NOMO-1 treated with dmso at 0.1 percent for 144 hours (cell line): Measurements from ENCODE around the gene DUT.
"Not testable (repeated sequence)": the region's sequence is repeated elsewhere in the genome, so short reads cannot be mapped to it uniquely, and the experiment has no call there.

Experiments used
- DNase-seq: peaks from one replicate; lab custom pipeline; 2025; ENCODE audit not compliant: unreplicated experiment; lab: John Stamatoyannopoulos, UW

The DUT gene

DNA sequence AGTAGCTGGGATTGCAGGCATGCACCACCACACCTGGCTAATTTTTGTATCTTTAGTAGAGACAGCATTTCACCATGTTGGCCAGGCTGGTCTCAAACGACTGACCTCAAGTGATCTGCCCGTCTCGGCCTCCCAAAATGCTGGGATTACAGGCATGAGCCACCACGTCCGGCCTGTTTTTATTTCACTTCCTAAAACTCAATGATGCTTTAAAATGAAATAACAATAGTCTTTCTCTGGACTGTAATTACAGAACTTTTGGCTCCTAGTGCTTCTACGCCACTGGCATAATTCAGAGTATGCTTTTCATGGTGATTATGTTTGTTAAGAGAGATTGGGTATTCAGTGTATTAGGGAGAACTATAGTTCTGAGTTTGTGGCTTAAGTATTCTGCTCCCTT lies 5.0 kb upstream of the DUT start:
- DNase-seq = not testable (repeated sequence)

DNA sequence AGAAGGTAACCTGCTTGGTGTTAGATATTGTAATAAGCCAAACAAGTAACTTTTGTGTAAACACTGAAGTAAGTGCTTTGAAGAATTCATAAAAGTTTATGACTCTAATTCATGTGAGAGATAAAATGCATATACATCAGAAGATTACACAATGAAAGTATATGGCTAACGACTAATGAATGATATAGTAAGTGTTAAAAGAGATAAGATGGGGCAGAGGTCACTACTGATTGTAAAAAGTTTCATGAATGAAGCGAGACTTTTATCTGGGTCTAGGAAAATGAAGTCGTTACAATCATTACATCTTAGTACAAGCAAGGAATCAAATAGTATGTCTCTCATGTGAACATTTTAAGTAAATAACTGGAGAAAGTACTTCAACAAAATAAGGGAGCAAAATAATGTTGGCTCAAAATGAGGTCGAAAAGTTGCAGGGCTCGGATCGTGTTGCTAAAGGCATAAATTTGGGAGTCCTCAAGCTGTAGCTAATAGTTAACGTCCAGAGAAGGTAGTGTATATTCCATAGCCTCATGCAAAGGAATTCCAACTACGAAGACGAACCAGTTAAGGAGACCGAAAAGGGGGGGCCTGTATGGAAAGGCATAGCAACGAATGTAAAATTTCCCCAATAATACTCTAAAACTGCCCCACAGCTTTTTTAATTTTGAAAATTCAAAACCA lies 984 bp upstream of the DUT start:
- no peak for DNase-seq

DNA sequence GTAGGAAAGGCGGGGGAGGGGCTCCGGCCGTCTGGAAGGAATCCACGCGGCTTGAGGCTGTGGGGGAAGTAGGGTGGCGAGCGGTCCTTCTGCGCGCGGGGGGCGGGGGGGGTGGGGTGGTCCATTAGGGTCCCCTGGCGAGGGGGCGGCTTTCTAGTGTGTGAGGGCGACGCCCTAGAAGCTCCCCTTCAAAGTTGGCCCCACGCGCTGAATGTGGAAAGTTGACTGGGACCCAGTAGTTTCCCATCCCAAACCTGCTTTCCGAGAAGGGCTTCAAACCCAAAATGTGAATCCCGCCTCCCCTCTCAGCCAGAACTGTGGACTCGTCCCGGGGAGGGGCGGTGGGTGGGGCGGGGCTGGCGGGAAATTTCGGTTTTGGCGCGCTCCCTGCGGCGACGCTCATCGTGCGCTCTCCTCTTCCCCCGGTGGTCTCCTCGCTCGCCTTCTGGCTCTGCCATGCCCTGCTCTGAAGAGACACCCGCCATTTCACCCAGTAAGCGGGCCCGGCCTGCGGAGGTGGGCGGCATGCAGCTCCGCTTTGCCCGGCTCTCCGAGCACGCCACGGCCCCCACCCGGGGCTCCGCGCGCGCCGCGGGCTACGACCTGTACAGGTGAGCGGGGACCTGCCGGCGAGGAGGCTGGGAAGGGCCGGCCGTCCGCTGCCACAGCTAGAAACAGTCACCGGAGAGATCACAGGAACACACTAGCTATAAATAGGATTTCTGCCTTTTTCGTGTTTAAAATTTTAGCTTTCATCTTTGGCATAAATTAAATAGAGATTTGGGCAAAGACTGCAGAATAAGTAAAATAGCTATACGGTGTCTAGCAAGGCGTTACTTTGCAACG lies 790 bp downstream of the DUT start:
- peak; percentile 84 for DNase-seq

DNA sequence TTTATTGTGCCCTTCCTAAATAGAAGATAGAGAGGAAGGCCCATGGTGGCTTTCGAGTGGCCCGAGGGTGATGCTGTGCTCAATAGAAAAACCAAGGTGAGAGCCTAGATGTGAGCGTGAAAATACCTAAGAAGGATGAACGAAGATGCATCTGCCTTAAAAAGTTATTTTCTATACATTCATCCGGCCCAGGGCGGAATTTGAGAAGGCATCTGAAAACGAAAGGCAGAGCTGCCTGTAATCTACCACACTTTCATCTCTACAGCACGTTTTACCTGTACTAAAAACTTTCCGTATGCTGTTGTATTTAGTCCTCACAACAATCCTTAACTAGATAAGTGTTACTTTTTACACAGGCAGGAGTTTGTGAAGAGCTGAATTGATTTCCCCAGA lies 1.4 kb downstream of the DUT start:
- DNase-seq = no peak

DNA sequence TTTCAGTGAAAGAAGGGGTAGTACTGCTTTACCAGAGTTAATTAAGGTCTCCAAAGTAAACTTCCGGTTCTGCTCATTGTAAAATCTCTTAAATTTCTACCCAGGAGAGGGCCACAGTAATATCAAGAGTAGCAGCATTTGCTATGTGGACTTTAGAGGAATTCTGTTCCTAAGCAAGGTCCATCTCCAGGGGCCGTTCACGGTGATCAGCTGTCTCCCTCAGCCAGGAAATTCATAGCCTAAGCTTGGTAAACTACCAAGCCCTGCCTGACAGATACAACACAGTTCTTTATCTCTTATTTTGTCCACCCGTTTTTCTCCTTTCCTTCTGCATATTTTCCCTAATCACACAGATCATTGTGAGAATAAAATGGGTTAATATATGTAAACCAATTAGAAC lies 2.3 kb downstream of the DUT start:
- DNase-seq = no peak

DNA sequence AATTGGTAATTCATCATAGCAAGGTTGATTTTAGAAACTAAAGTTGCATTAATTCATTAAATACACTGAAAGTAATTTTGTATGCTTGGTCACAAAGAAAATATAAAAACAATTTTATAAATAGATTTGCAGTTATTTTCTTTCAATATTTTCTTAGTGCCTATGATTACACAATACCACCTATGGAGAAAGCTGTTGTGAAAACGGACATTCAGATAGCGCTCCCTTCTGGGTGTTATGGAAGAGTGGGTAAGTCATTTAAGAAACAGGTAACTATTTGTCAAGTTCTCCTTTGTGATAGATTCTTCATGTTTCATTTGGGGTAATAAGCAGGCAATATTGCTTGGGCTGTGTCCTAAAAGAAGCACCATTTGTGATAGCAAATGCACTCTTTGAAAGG lies 3.0 kb downstream of the DUT start:
- peak; percentile 25 for DNase-seq

DNA sequence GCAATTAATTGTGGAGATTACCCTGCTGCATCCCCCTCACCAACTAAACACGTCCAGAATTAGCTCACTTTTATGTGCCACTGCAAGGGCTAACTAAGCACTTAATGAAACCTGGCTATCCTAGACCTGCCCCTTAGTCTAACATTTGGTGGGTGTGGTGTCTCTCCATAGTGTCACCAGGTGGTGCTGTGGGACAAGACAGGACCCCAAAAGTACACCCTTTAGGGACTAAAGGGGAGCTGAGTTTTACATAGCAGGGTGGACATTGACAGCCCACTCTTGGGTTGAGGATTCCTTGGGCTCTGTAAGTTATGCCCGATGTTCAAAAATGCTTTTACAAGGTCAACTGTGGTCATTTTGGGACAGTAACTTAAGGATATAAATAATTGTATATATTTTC lies 5.7 kb downstream of the DUT start:
- DNase-seq = no peak

DNA sequence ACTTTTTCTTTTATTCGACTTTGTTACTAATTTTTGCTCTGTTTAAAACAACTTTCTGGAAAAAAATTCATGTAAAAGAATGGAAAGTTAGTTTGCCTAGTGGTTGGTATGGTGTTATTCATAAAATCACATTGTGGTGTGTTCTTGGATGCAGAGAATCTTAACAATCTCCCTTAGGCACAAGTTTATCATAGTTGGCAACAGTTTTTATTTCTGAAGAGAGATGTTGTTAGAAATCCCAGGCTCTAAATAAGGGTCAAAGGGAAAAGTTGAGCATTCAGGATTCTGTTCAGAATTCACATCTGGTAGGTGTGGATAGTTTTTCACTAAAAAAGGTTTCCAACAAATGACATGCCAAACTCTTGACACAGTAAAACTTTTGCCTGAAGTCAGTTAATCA lies 6.4 kb downstream of the DUT start:
- no peak for DNase-seq

DNA sequence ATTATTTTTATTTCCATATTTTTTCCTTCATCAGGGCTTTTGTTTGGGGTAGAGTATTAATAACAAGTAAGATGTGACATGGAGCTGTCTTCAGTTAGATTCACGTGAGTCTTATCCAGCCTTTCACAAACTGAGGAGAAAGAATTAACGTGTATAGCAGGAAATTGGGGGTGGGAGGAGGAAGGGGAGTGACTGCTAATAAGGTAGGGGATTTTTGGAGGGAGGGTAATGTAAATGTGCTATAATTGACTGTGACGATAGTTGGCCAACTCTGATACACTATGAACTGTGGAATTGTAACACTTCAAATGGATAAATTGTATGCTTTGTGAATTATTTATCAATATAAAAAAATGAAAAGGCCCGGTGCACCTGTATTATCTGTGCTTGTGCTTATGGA lies 8.9 kb downstream of the DUT start:
- no peak for DNase-seq

DNA sequence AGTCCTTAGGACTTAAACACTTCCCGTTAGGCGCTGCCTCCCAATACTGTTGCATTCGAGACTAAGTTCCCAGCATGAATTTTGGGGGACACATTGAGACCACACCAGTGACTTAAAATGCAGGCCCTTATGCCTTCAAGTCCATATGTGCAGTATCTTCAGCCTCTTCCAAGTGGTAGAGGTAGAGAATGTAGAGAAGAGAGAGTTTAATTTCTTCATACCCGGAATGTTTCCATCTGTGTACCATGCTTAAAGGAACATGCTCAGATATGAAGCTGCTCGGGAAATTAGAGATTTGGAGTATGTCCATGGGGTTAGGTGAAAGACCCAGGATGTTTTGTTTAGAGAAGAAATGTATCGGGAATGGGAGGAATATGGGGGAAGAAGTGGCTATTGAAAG lies 12.6 kb downstream of the DUT start:
- no peak for DNase-seq

DNA sequence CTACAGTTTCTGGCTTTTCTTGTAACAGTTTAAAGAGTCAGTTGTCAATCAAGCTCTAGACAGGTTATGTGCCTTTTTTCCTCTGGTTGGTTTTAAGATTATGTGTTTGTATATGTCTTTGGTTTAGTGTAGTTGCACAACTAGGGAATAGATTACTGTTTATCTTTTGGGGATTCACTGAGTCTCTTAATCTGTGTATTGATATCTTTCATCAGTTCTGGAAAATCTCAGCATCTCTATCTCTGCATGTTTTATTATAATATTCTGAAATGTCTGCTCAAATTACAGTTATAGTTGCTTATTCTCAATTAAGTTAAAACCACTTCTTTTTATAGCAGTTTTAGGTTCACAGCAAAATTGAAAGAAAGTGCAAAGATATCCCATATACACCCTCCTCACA lies 14.3 kb downstream of the DUT start:
- no peak for DNase-seq

DNA sequence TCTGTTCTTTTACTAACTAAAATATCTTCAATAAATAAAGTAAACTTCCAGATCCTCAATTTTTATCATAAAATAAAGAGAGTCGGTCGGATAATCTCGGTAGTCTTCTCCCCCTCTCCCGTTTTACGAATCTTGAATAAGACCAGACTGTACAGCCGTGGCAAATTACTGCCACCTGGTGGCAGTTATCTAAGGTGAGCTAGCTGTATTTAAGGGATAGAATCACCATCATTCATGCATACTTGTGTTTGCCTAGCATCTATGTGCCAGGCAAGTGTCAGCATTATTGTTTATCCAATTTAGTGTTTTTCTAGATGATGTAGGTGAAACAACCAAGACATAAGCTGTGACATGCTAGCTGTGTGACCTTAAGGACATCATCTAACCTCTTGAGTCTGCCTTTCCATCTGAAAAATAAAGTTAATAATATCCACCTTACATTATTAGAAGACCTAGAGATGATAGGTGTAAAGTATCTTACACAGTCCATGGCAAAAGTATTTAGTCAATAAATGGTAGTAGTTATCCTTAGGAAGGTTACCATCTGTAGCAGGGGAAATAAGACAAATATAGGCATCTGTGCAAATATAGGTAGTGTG lies 21.3 kb downstream of the DUT start:
- DNase-seq = peak; percentile 2

DNA sequence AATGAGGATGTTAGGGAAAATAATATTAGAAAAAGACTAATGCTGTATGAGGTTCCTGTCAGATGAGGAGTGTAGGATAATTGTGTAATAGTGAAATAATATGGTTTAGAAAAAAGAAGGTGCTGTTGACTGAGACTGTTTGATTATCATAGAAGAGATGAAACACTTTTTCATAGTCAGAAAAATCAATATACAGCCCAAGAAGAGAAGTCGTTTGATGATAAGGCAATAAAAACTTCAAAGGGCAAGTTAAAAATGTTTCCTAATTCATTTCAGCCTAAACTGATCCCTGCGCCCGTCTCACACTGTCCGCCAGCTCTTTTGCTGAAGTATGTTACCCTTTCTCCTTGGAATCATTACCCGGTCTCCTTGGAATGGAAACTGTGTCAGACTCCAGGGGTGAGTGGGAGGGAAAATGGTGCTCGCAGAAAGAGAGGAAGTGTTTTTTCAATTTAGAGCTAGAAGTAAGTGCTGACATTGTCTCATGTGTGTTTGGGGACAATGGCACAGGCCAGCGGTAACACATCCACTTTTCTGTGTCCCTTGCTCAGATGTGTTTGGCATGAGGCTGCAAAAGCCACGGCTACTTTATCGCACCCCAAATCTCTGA lies 23.6 kb downstream of the DUT start:
- DNase-seq = no peak

DNA sequence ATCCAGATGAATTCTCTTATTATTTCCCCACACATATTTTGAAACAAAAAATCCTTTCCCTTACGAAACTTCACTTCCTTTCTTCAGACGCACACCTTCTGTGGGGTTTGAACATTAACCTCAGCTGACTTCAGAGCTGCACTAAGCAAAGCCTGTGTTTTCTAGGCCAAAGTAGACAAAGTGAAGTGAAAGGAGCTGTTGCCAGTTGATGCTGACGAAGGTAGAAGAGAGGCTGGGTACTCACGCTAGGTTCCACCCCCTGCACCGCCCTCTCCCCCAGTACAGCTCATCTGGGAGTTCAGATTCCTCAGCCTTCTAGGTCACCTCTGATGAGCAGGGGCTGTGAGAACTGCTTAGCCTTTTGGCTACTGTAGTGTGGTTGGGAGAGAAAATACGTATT lies 24.1 kb downstream of the DUT start:
- peak; percentile 46 for DNase-seq

DNA sequence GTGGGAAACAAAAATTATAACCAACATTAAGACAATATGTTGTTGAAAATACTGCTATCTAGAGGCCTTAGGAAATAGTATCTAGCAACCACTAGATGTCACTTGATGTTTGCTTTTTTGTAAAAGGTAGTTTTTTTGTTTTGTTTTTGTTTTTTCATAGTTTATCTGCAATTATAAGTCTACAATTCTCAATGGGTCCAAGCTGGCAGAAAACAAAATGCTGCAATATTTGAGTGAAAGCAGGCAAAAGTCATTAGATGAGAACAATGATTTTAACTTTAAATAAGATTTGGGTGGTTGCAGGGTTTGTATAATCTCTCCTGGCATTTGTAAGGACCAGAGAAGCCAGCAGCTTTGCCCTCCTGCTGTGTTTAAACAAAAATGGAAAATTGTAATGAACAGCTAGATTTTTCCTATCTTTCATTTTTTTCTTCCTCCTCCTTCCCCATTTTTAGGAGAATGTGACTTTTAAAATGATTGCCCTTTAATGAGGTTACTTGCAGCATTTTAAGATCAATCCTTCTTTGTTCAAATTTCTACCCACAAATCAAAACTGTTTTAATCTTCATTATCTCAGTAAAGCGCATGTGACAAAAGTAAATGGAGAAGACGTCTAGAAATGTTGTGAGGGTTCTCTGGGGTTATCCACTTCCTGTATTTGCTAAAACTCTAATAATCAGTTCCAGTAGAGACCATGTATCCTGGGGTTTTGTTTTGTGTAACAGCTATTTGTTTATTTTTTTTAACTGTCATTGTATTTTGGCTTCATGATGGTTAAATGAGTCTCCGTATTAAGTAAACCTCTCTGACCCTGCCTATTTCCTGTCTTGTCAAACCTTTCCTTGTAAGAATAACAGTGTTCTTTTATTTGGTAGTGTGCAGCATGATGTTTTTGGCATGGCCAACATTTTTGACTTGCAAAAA lies 27.3 kb downstream of the DUT start:
- DNase-seq = peak; percentile 7

DNA sequence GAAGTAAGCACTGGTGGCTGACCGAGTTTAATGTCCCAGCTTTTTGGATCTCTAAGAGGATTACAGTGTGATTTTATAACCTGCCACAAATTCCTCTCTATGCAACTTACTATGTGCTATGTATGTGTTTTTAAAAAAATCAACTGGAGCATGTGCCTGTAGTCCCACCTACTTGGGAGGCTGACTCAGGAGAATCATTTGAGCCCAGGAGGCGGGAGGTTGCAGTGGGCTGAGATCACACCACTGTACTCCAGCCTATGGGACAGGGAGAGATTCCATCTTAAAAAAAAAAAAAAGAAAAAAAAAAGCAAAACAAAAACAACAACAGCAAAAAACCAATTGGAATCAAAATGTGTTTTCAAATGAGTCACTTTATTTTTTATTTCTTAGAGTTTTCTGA lies 29.6 kb downstream of the DUT start:
- no peak for DNase-seq

DNA sequence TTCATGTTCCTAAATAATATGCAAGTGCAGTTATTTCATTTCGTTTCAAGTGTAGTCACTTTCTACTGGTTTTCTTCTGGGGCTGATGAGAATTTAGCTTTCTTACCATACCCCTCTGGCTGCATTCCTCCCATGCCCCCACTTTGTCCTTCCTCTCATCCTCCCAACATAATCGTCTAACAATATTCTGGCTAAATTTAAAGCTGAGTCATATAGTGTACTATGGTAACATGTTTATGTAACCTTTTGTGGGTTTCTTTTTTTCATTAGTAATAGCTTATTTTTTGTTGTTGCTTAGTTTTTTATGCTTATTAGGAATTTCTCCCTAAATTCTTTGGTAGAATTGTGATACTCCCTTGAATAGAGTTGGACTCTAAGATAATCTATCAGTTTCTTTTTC lies 30.5 kb downstream of the DUT start:
- no peak for DNase-seq

DNA sequence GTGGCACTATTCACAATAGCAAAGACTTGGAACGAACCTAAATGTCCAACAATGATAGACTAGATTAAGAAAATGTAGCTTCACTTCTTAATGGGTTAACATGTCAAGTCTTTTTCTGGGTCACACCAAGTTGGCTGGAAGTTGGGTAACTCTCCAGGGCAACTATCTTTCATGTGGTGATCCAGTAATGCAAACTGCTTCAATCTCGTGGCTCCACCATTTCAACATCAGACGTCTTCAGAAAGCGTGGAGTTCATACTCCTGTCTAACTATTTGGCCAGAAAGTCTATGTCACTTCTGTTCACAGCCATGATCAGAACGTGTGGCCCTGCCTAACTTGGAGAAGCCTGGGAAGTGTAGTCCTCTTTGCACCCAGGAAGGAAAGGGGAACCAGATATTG lies 32.2 kb downstream of the DUT start:
- no peak for DNase-seq

DNA sequence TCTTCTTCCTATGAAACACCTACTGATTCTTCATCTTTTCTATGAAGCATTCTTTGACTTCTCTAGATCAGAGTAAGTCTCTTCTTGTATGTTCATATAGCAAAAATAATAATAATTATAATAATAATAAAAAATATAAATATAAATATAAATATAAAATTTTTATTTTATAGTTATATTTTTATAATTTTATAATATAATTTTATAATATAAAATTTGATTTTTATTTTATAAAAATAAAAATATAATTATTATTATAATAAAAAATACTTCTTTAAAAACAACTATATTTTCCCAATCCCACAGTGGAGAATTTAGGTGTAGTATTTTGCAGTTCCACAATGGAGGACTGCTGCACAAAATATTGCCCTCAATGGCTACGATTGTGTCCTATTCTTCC lies 34.3 kb downstream of the DUT start:
- DNase-seq = no peak

DNA sequence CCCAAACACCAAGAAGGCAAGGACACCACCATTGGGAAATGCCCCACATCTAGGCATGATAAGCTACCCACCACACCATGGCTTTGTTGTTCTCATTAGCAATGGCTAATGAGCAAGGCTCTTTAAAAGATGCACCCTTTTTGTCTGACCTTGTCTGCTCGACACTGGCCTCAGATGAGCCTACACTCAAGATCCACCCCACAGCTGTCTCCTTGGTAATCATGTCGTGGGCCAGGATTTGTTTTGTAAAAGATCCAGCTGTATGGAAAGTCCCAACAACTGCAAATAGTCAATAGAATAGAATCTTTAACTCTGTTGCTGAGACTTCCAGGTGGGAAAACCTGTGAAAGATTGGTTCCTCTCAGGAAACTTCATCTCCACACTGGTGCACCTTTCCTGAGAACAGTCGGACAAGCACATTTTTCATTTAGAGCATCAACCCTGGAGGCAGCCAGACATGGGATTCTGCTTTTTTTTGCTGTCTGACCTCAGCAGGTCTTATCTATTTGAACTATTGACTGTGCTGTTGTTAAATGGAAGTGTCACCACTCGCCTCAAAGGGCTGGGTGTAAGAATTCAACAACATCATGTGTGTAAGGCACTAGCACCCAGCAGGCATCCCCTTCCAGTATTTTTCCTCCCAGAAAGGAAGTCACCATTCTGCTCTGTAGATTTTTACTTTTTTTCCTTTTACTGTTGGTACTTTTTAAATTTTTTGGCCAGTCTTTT lies 35.5 kb downstream of the DUT start:
- no peak for DNase-seq
